H1 (cell line): ENCODE data around the gene TNRC6C. TPM values are rescaled to one million over a fixed set of nuclear protein-coding genes. Genes with fewer than 3 reads are reported as not detected.

Experiments used
- CTCF ChIA-PET: fragments of 300-600 bp; sonication (Branson Sonifier 250); formaldehyde crosslinking; loops from one replicate; lab custom pipeline; 2021; ENCODE audit not compliant: partially characterized antibody; lab: Charles Lee
- POLR2A ChIA-PET: fragments of 300-600 bp; sonication (Branson Sonifier 250); formaldehyde crosslinking; loops from one replicate; lab custom pipeline; 2021; ENCODE audit warnings: inconsistent platforms; ENCODE audit not compliant: partially characterized antibody; lab: Charles Lee
- DNase-seq, 2 experiments: peaks; one replicate each; pipeline versions ENCODE4 v3.0.0 to v3.0.0-alpha.2; 2010 to 2022; ENCODE audit warnings: low spot score in 2 of 2, low read depth in 1 of 2, mixed read lengths in 1 of 2
- FAIRE-seq: peaks from 2 replicates; lab custom pipeline; 2011; peaks lifted over from hg19 to GRCh38; lab: Jason Lieb, UNC
- H2AFZ ChIP-seq: 2 replicates; pipeline ENCODE4 v1.8.1; 2012; ENCODE audit warnings: low read length, inconsistent platforms
- H2AK5ac ChIP-seq: 2 replicates; pipeline ENCODE4 v1.6.1; 2013; ENCODE audit warnings: low read depth, low read length
- H2BK120ac ChIP-seq: replicated peaks from 2 replicates; pipeline ENCODE3; 2013; ENCODE audit warnings: low read depth, low read length, inconsistent platforms
- H2BK12ac ChIP-seq: 2 replicates; pipeline ENCODE4 v1.6.1; 2013; ENCODE audit warnings: low read depth, low read length
- H2BK15ac ChIP-seq: 2 replicates; pipeline ENCODE4 v1.6.1; 2013; ENCODE audit warnings: low read length
- H2BK20ac ChIP-seq: 2 replicates; pipeline ENCODE4 v1.6.1; 2013; ENCODE audit warnings: low read length
- H2BK5ac ChIP-seq: 2 replicates; pipeline ENCODE4 v1.6.1; 2013; ENCODE audit warnings: low read depth, low read length
- H3K14ac ChIP-seq: 2 replicates; pipeline ENCODE4 v1.6.1; 2013; ENCODE audit warnings: inconsistent platforms; ENCODE audit not compliant: insufficient read length
- H3K18ac ChIP-seq: 2 replicates; pipeline ENCODE4 v1.6.1; 2013; ENCODE audit warnings: low read length; ENCODE audit errors: extremely low read depth
- H3K23ac ChIP-seq: 2 replicates; pipeline ENCODE4 v1.6.1; 2013; ENCODE audit warnings: inconsistent platforms; ENCODE audit not compliant: insufficient read length
- H3K23me2 ChIP-seq: 2 replicates; pipeline ENCODE4 v1.6.1; 2013; ENCODE audit warnings: low read depth, low read length
- H3K27ac ChIP-seq: 2 replicates; pipeline ENCODE4 v1.6.1; 2011; ENCODE audit warnings: low read depth, low read length, inconsistent platforms
- H3K27me3 ChIP-seq, 4 experiments: replicated peaks in 1 of 4; 1 replicate in 1 of 4; 2 replicates in 3 of 4; pipeline versions ENCODE4 v1.6.1 to v1.8.1; 2011 to 2013; ENCODE audit warnings: low read length in 3 of 4, mild to moderate bottlenecking in 3 of 4, inconsistent platforms in 2 of 4, mixed read lengths in 2 of 4, moderate library complexity in 1 of 4; ENCODE audit not compliant: control insufficient read depth in 3 of 4, insufficient read depth in 3 of 4; ENCODE audit errors: extremely low read depth in 1 of 4
- H3K36me3 ChIP-seq, 4 experiments: 2 replicates each; pipeline versions ENCODE4 v1.6.1 to v1.8.1; 2011 to 2013; ENCODE audit warnings: mild to moderate bottlenecking in 4 of 4, low read length in 3 of 4, moderate library complexity in 2 of 4, control low read depth in 1 of 4, inconsistent platforms in 1 of 4; ENCODE audit not compliant: insufficient read depth in 4 of 4, control insufficient read depth in 2 of 4
- H3K4ac ChIP-seq: replicated peaks from 2 replicates; pipeline ENCODE3; 2013; ENCODE audit warnings: low read length, low read depth, mixed read lengths, inconsistent platforms; ENCODE audit not compliant: insufficient read length
- H3K4me1 ChIP-seq, 4 experiments: replicated peaks in 1 of 4; 1 replicate in 1 of 4; 2 replicates in 3 of 4; pipeline versions ENCODE4 v1.6.1 to v1.8.1; 2011 to 2013; ENCODE audit warnings: low read length in 3 of 4, inconsistent platforms in 2 of 4, mixed read lengths in 1 of 4; ENCODE audit not compliant: insufficient read depth in 4 of 4, control insufficient read depth in 3 of 4
- H3K4me2 ChIP-seq, 2 experiments: 2 replicates each; pipeline versions ENCODE4 v1.6.1 to v1.8.1; 2011 to 2013; ENCODE audit warnings: low read depth in 2 of 2, low read length in 2 of 2, control low read depth in 1 of 2, inconsistent platforms in 1 of 2, mild to moderate bottlenecking in 1 of 2; ENCODE audit not compliant: insufficient read depth in 1 of 2
- H3K4me3 ChIP-seq, 4 experiments: fragments of 200-600, 300-600 bp in 1 of 4; sonication (generic), shearing (Covaris generic), sonication (Bioruptor Twin) in 1 of 4; 2 replicates each; pipeline versions ENCODE4 v1.5.1 to v1.8.1; 2011 to 2016; ENCODE audit warnings: low read length in 4 of 4, low read depth in 3 of 4, control low read depth in 2 of 4, inconsistent platforms in 2 of 4, mild to moderate bottlenecking in 2 of 4, mixed read lengths in 1 of 4, moderate library complexity in 1 of 4; ENCODE audit not compliant: insufficient read depth in 2 of 4; ENCODE audit errors: extremely low read depth in 1 of 4
- H3K56ac ChIP-seq: replicated peaks from 2 replicates; pipeline ENCODE3; 2013; ENCODE audit warnings: low read depth, mild to moderate bottlenecking, mixed read lengths, low read length, inconsistent platforms; ENCODE audit not compliant: insufficient read length
- H3K79me1 ChIP-seq: 2 replicates; pipeline ENCODE4 v1.6.1; 2013; ENCODE audit warnings: low read depth, low read length, control low read depth
- H3K79me2 ChIP-seq, 2 experiments: 2 replicates each; pipeline versions ENCODE4 v1.6.1 to v1.8.1; 2012 to 2013; ENCODE audit warnings: low read length in 2 of 2, mild to moderate bottlenecking in 2 of 2, inconsistent platforms in 1 of 2; ENCODE audit not compliant: insufficient read depth in 2 of 2, control insufficient read depth in 1 of 2
- H3K9ac ChIP-seq, 4 experiments: replicated peaks in 1 of 4; 1 replicate in 1 of 4; 2 replicates in 3 of 4; pipeline versions ENCODE4 v1.6.1 to v1.8.1; 2011 to 2013; ENCODE audit warnings: low read depth in 3 of 4, low read length in 3 of 4, control low read depth in 2 of 4, mild to moderate bottlenecking in 2 of 4, moderate library complexity in 2 of 4, inconsistent platforms in 1 of 4; ENCODE audit errors: extremely low read depth in 1 of 4
- H3K9me3 ChIP-seq, 2 experiments: 2 replicates each; pipeline versions ENCODE4 v1.6.1 to v1.8.1; 2012 to 2013; ENCODE audit warnings: mild to moderate bottlenecking in 2 of 2, moderate library complexity in 2 of 2, control low read depth in 1 of 2, inconsistent platforms in 1 of 2, low read depth in 1 of 2, low read length in 1 of 2, mixed read lengths in 1 of 2; ENCODE audit not compliant: insufficient read depth in 2 of 2
- H4K20me1 ChIP-seq, 2 experiments: replicated peaks in 1 of 2; 2 replicates each; pipeline versions ENCODE3 to v1.8.1; 2011 to 2013; ENCODE audit warnings: inconsistent platforms in 2 of 2, low read length in 2 of 2, mild to moderate bottlenecking in 1 of 2; ENCODE audit not compliant: insufficient read depth in 2 of 2, control insufficient read depth in 1 of 2
- H4K5ac ChIP-seq: 2 replicates; pipeline ENCODE4 v1.6.1; 2013; ENCODE audit warnings: low read length, low read depth, mixed read lengths, inconsistent platforms; ENCODE audit not compliant: insufficient read length
- H4K8ac ChIP-seq: 2 replicates; pipeline ENCODE4 v1.8.0; 2013; ENCODE audit warnings: mild to moderate bottlenecking, moderate library complexity, low read length, inconsistent platforms; ENCODE audit not compliant: insufficient read depth; ENCODE audit errors: extremely low read depth
- H4K91ac ChIP-seq: replicated peaks from 2 replicates; pipeline ENCODE3; 2013; ENCODE audit warnings: low read length, mixed read lengths, inconsistent platforms; ENCODE audit not compliant: insufficient read length
- ASH2L ChIP-seq: fragments of 200-600, 300-600 bp; sonication (generic); IDR thresholded peaks from one replicate; pipeline ENCODE4 v1.7.1; 2017; ENCODE audit warnings: low read length
- SAP30 ChIP-seq: fragments of 300-600 bp; sonication (generic); IDR thresholded peaks from 2 replicates; pipeline ENCODE4 v1.7.1; 2012; ENCODE audit warnings: low read length, moderate library complexity, mild to moderate bottlenecking, inconsistent platforms; ENCODE audit not compliant: insufficient read depth, insufficient replicate concordance
- WGBS, 2 experiments: shearing (Covaris generic) in 1 of 2; methylation state at CpG; one replicate each; pipeline versions ENCODE4 v1.1.6 to v1.1.7; 2013 to 2015; ENCODE audit warnings: low lambda C conversion rate in 2 of 2, mixed read lengths in 2 of 2, inconsistent platforms in 1 of 2, low coverage in 1 of 2, missing lambda C conversion rate in 1 of 2; ENCODE audit not compliant: insufficient replicate concordance in 2 of 2, insufficient coverage in 1 of 2, insufficient read length in 1 of 2; ENCODE audit errors: extremely low coverage in 1 of 2, missing lambda C conversion rate in 1 of 2; 5-methylcytosine and 5-hydroxymethylcytosine counted together
- polyA plus RNA-seq, 7 experiments: library from polyadenylated mRNA; depleted of rRNA in 3 of 7; stranded (reverse) in 5 of 7; unstranded in 2 of 7; fragments of >200 nt in 5 of 7; fragments of 200-250 nt in 2 of 7; gene quantifications; 1 replicate in 5 of 7; 2 replicates in 1 of 7; 4 replicates in 1 of 7; pipeline versions ENCODE4 v1.2.1 to v1.2.3, GENCODE V29; 2011 to 2013; ENCODE audit warnings: missing spikeins in 2 of 7, mixed read lengths in 2 of 7
- total RNA-seq: library from RNA; stranded (reverse); fragmentation: NEBNext Ultra II Directional; extraction: Animal tissue kit (Norgen Biotek cat#: 25700); gene quantifications from 2 replicates; pipeline ENCODE4 v1.2.1, GENCODE V29; 2021
- TF ChIP-seq, protein P1 (sequence below): IDR thresholded peaks from 2 replicates; pipeline ENCODE4 v1.6.1; 2012; ENCODE audit warnings: inconsistent platforms
- TF ChIP-seq, protein P2 (sequence below): IDR thresholded peaks from 2 replicates; pipeline ENCODE4 v1.6.1; 2012; ENCODE audit warnings: low read length, inconsistent platforms

Gene TNRC6C
- total and polyA plus RNA-seq, 2 of the 8 experiments (the other 6 are each of a cell fraction or from before 2014, with no cell fraction given) = 2.8 to 28.9 TPM

DNA sequence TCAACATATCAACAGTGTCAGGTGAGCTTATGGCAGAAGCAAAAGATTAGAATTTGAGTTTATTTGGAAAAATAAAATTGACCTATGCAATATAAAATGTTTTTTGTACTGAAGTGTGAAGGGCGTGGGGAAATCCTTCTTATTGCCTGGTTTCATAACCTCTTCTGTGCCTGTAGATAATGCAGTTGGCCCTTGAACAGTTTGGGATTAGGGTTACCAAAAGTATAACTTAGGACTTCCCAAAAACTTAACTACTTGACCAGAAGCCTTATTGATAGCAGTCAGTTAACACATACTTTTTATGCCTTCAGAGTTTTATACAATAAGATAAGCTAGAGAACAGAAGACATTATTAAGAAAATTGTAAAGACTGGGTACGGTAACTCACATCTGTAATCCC lies 104.1 kb downstream of the TNRC6C start:
- no peak overlapping the region for H2AFZ ChIP-seq
- H3K27me3 ChIP-seq = no peaks in the 10 kb centered on the region
- peaks cover 2% of the 10 kb centered on the region; the same call in 1 of the 2 replicates for H3K79me1 ChIP-seq
- H2BK20ac ChIP-seq = no peak overlapping the region
- ChIA-PET CTCF (interaction anchor here (0.6 to 1.9 kb wide), 3 partner anchors 9 to 219 kb away, joined by 3 to 5 read pairs (median 3); no protein-coding TSS in a partner anchor), POLR2A (no interaction called here)
- H2AK5ac ChIP-seq = no peak overlapping the region
- FAIRE-seq (no peak), DNase-seq (no peak)
- H2BK5ac ChIP-seq = no peak overlapping the region
- no peak overlapping the region for H3K23ac ChIP-seq
- no peak overlapping the region for H2BK120ac ChIP-seq
- no peak overlapping the region for H3K18ac ChIP-seq
- peaks cover 1 to 2% of the 10 kb centered on the region in 2 experiments for H4K20me1 ChIP-seq
- no peak overlapping the region for H3K27ac ChIP-seq
- no peaks in the 10 kb centered on the region for H3K79me2 ChIP-seq
- no peak overlapping the region for H2BK12ac ChIP-seq
- no peak overlapping the region for H4K5ac ChIP-seq
- H3K9ac ChIP-seq = no peak overlapping the region
- H3K23me2 ChIP-seq = no peaks in the 10 kb centered on the region
- H3K4ac ChIP-seq = no peak overlapping the region
- 100% methylated on average over 2 of the region's 2 CpGs; no CpG with 5 or more reads in 1 of the 2 experiments for WGBS, 2 experiments
- H4K91ac ChIP-seq = no peak overlapping the region
- no peak overlapping the region for H3K4me2 ChIP-seq
- no peaks in the 10 kb centered on the region for H3K4me1 ChIP-seq
- TF ChIP-seq, protein P1, sequence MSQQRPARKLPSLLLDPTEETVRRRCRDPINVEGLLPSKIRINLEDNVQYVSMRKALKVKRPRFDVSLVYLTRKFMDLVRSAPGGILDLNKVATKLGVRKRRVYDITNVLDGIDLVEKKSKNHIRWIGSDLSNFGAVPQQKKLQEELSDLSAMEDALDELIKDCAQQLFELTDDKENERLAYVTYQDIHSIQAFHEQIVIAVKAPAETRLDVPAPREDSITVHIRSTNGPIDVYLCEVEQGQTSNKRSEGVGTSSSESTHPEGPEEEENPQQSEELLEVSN = no peak
- TF ChIP-seq SAP30 (no peak), ASH2L (no peak)
- TF ChIP-seq, protein P2, sequence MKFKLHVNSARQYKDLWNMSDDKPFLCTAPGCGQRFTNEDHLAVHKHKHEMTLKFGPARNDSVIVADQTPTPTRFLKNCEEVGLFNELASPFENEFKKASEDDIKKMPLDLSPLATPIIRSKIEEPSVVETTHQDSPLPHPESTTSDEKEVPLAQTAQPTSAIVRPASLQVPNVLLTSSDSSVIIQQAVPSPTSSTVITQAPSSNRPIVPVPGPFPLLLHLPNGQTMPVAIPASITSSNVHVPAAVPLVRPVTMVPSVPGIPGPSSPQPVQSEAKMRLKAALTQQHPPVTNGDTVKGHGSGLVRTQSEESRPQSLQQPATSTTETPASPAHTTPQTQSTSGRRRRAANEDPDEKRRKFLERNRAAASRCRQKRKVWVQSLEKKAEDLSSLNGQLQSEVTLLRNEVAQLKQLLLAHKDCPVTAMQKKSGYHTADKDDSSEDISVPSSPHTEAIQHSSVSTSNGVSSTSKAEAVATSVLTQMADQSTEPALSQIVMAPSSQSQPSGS = no peak
- H3K56ac ChIP-seq = no peak overlapping the region
- H2BK15ac ChIP-seq = no peak overlapping the region
- peaks cover 0 to 5% (median under 1%) of the 10 kb centered on the region in 4 experiments; a peak in 4 of 8 replicates for H3K36me3 ChIP-seq
- H3K4me3 ChIP-seq = no peak overlapping the region
- H4K8ac ChIP-seq = no peak overlapping the region
- no peak overlapping the region for H3K14ac ChIP-seq
- no peaks in the 10 kb centered on the region for H3K9me3 ChIP-seq
